Stimulated activated CD4-positive, alpha-beta T cell treated with anti-CD3 and anti-CD28 coated beads, Interleukin-4, amount 100 ng/mL, for 1 hour (primary cell): ENCODE data around the gene C18orf63.

Experiments
- DNase-seq: peaks from one replicate; pipeline ENCODE4 v3.0.0-alpha.2; 2020

Gene C18orf63

DNA sequence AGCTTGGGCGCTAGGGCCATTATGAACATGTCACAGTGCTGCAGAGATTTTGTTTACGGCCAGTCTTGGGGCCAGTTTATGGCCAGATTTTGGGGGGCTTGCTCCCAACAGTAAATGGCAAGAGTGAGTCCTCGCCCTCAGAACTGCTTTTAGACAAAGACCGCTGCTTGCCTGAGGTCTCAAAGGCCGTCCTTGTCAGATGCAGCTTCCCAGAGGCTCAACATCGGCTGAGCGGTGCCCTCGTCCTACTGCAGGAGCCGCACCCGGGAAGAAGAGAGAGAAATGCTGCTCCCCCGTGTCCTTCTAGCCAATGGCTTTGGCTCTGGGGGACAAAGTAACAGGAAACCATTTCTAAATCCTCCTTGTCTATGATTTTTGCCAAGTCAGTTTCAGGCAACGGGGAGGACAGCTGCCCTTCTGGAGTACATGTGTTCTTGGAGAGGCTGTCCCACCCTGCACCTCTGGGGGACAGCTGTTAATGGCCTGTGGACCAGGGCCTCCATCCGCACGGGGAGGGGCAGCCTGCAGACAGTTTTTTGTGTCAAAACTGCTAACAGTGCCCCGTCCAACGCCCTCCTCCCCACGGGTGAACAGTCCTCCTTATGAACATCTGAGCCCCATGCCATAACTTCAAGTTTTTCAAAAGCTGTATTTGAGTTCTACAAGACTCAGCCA, 66.1 kb downstream of the C18orf63 start:
- no peak for DNase-seq

DNA sequence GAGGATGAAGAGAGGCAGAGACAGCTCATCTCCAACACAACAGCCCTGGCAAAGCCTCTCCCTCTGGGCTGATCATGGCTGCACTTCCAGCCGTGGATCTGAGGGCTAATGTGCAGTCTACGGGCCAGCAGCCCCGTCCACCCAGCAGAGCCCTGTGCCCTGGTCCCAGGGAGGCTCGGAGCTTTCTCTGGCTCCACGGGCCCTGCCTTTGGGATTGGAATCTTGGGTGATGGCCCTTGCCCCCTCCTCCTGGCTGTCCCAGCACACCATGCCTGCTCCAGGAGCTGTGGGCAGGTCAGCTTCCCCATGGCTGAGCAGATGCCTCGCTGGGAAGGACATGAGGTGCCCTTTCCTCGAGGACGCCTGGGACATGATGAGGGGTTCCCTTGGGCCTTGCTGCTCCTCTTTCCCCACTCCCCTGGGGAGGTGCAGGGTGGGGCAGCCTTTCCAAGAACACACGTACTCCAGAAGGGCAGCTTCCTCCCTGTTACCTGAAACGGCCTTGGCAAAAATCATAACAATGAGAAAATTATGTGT, 66.9 kb downstream of the C18orf63 start:
- DNase-seq = no peak

DNA sequence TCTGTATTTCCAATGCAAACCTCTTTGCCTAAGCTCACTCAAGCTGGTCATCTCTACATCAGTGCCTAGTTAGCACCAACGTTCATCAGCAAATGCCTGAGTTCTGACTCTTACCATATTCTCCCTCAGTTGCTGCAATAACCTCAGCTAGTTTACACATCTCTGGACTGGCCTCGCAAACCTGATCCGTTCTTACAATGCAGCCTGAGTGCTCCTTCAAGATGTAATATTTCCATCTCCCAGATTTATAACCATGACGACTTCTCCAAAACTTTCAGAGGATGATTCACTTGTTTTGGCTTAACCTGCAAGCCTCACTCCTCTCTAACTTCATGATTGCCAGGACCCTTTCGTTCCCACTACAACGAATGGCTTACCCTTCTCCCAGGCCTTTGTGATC, 71.7 kb downstream of the C18orf63 start:
- no peak for DNase-seq

DNA sequence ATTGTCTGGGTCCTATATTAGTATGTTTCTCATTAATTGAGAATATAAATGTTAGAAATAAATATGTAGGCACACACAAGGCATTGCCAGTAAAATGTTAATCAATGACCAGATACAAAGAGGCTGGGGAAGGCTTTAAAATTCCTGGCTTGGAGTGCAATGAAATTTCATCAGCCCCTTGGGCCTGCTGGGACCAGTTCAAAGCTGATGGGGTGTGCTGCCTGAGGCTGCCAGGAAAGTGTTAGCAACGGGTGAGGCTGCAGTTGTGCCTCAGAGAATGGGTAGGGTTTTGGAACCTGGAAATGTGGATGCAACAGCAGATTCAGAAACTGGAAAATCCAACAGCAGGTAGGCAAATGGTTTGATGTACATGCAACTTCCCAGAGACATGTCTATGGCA, 72.6 kb downstream of the C18orf63 start:
- DNase-seq = no peak

DNA sequence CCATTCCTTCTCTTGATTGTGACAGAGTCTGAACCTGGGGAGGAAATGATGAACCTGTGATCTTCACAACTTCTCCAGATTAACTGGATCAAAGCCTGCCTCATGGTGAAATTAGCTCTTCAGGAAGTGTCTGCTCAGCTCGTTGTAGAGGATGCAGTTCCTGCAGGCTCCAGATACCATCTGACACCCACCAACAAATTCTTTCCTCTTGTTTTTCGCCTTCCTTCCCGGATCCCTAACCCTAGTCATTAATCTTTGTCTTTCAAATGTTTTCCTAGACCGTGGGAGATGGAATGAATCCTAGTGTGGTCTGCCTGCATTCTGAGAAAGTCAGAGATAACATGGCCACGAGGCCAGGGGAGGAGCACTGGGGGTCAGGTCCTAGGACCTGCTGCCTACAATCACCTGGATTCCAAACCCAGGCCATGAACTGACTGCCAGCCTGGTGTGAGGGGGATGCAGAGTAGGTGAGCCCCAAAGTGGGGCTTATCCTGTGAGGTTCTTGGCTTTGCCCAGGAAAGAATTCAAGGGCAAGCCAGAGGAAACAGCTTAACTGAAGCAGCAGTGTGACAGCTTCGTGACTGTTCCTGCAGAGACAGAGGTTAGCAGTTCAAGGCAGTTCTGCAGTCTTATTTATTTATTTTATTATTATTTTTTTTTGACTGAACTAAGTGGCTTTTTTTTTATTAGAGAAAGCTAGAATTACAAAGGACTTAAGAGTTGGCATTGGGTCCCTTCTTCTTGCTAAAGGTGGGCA, 73.7 kb downstream of the C18orf63 start:
- DNase-seq = no peak

DNA sequence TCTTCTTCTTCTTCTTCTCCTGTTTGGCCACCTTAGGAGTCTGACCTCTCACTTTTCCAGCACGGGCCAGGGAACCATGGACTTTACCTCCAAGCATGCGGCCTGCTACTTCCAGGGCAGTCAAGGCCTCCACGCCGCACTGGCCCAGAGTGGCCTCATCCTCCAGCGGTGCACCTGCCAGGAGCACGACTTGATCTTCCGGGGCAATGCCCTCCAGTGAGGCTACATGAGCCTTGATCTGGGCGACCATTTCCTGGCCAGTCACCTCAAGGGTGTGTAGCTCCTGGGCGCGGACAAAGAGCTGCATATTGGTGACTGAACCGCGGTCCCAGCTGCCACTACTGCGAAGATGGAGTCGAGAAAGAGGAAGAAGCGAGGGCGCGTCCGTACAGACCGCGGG, 74.4 kb downstream of the C18orf63 start:
- no peak for DNase-seq

DNA sequence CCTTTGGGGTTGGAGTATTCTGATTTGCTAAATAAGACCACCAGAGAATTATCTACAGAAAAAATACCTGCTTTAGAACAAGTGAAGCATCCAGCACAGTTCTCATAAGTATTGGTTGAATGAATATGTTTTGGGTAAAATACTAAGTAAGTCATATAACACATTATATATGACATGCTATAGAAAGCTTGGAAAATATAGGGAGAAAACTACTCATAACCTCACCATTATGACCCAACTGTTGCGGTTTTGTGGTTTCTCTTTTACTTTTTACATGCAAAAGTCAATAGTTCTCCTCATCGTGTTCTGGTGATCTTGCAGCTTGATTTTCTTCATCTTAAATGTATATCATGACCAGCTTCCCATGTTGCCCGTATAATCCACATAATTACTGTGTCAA, 75.3 kb downstream of the C18orf63 start:
- DNase-seq = no peak

DNA sequence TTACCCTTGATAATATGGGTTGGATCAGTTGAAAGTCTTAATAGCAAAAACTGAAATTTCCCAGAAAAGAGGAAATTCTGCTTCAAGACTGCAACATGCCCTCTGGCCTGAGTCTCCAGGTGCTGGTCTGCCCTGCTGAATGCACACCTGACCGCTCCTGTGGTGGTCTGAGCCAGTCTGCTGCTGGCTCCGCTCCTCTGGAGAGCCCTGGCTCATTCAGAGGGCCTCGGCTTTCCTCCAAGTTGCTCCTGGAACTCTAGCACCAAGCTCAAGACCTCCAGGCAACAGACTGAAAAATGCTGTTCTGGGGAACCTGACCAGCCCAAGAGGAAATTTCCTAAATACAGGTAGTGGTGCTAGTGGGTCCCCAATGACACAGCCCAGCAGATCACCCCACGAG, 76.7 kb downstream of the C18orf63 start:
- no peak for DNase-seq

DNA sequence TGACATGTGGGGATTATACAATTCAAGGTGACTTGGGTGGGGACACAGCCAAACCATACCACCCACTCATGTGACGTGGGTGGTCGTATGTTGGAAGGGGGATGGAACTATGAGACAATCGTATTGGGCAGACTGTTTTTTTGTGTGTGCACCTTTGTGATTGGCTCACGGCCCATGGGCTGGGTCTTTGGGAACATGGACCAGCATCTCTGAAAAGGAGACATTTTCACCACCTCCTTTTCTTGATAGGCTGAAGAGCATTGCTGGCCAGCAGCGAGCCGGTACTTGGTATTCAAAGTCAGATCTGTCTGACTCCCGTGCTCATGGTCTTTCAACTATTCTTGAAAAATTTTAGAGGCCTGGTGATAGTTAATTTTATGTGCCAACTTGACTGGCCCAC, 79.4 kb downstream of the C18orf63 start:
- DNase-seq = no peak

DNA sequence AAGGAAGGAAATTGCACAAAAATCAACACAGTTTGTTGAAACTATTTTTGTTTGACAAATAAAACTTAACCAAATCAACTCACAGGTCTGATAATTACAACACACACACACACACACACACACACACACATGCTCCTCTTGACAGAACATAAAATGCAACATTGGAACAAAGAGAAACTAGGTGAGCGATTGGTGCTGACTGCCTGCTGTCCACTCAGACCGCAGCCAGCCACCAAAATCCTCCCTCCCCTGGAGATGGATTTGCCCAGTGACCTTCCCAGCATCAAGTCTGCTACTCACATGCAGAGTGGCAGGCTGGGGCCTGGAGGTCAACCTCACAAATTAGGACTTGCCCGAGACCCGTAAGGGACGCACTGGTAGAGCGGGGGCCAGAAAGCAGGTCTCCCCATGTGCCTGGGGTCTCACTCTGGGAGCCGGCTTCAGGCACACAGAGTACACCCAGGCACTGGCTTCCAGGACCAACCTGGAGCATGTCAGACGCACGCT, 80.1 kb downstream of the C18orf63 start:
- no peak for DNase-seq

DNA sequence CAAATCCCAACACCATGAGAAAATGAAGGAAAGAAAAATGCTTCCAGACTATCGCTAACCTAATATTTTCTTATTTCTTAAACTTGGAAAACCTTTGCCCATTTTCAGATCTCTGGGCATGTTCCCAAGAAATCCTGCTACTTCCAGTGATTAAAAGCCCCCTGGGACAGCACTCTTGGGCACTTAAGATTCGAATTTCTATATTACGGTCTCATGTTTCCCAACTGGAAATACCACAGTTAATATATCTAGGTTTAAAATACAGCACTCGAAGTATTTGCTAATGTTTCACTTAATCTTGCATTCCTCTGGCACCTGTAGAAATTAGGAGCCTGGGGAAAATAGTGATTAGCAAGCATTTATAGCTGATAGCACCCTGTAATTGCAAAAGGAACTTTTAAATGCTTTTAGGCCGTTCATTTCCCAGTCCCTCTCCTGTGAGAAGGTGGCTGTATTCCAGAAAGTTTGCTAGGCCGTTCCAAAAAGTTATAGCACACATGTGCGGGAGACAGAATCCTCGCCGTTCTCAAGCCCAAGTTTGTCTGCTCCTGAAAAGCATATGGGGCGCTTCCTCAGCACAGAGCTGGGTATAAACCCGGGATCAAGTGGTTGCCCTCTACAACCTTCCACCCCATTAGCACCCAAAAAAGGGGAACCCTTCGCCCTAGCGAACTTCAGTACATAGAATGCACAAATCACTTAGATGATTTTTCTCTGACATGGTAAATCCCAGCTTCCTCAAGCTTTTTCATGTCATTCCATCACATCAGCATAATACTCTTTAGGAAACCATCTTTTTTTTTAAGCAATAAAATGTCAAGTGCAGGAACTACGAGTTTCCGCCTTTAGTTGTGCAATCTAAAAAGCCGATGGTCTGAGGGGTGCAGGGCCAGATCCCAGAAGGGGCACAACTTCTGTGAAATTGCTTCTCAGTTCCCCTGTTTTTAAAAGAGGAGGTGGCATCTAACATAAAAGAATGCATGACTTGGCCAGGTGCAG, 80.8 kb downstream of the C18orf63 start:
- no peak for DNase-seq

DNA sequence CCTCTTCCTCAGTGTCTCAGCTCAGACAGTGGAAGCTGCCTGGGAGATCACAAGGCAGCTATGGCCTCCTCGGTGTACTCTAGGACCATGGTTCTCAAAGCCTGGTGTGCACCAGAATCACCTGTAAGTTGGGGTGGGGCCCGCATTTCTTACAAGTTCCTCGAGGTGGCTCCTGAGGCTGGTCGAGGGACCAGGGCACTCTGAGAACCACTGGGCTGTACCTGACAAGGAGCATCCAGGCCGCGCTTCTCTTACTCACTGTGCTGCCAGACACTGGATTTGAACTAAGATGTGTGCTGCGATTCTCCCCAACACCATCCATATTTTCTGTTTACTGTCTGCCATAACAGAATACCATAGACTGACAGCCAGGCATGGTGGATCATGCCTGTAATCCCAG, 81.9 kb downstream of the C18orf63 start:
- no peak for DNase-seq

DNA sequence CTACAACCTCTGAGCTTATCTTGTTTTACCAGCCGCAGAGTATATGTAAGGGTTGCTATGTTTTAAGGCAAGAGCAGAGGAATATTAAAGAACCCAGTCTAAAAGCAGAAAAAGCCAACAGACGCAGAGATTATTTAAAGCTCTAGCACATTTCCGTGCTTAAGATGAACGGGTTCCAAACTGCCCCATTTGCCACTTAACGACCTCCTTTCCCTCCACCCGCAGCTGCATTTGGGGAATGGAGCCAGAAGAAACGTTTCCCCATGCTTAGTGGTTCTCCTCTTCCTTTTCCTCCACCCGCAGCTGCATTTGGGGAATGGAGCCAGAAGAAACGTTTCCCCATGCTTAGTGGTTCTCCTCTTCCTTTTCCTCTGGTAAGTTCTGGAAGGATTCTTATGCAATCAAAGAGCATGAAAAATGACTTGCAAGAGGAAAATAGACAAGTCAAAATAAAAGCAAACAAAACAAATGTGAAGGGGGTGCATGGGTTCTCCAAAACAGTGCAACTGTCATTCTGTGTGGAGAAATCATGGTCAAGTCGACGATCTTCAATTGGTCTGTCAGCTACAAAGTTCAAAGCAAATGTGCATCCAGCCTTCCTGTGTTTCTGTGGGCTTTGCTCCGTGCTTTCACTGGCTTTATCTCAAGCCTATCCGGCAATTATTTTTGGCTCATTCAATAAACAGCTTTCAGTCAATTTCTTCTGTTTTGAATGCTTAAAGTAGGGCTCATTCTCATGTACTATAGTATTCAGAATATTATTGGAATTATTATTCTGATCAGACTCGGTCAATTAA, 83.7 kb downstream of the C18orf63 start:
- DNase-seq = no peak

DNA sequence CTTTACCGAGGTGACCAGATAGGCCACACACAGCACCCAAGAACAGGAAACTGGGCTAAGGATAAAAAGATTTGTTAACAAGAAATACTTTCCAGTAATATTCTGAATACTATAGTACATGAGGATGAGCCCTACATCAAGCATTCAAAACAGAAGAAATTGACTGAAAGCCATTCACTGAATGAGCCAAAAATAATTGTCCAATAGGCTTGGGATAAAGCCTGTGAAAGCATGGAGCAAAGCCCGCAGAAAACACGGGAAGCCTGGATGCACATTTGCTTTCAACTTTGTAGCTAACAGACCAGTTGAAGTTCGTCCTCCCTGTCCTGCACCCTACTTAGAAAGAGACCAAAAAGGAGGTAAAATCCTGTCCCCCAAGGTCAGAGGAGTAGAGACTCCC, 85.2 kb downstream of the C18orf63 start:
- DNase-seq = no peak

DNA sequence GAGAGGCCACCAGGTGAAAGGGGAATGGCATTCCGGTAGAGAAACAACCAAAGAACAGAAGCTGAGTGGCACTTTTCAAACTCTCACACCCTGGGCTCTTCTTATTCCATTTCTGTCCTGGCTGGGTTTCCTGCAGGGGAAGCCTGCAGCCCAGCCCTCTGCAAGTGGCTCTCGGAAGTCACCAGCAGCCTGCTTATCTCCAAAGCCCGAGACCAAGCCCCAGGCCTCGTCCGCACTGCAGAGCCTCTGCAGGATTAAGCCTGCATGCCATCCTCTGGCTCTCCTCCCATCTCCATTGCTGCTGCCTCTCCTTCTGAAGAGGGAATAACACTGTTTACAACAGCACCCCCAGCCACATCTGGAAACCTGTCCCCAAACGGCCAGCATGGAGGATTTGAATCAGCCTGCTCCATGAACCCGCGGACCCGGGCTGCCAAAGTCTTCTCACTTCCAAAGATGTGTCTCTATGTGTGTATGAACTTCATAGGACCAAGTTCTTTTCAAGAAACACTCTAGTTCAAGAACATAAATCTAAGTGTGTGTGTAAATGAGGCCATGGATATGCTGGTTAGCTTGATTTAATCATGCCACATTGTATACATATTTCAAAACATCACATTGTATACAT, 87.3 kb downstream of the C18orf63 start:
- DNase-seq = no peak

DNA sequence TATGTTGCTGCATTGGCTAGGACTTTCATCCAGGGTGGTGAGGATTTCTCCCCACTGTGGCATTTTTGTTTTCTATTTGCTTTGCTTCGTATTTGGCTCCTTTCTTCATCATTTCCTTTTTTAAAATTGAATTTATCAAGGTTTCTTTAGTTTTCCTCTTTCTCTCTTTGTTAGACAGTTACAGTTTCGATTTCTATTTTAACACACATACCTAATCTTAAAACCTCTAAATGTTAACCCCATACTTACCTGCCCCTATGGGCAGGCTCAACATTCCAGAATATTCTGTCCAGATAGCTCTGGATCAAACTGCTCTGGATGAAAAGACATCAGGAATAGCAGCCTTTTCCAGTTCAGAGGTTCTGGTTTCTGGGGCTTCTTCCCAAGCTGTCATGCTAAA, 92.2 kb downstream of the C18orf63 start:
- DNase-seq = no peak
